NOMO-1 (cell line): Measurements from ENCODE around the gene PARK7.
"Not testable (repeated sequence)": the region's sequence is repeated elsewhere in the genome, so short reads cannot be mapped to it uniquely, and the experiment has no call there.

Experiments used
- DNase-seq, 2 experiments: peaks; one replicate each; lab custom pipeline; 2025; ENCODE audit not compliant: unreplicated experiment in 2 of 2; lab: John Stamatoyannopoulos, UW

The PARK7 gene

DNA sequence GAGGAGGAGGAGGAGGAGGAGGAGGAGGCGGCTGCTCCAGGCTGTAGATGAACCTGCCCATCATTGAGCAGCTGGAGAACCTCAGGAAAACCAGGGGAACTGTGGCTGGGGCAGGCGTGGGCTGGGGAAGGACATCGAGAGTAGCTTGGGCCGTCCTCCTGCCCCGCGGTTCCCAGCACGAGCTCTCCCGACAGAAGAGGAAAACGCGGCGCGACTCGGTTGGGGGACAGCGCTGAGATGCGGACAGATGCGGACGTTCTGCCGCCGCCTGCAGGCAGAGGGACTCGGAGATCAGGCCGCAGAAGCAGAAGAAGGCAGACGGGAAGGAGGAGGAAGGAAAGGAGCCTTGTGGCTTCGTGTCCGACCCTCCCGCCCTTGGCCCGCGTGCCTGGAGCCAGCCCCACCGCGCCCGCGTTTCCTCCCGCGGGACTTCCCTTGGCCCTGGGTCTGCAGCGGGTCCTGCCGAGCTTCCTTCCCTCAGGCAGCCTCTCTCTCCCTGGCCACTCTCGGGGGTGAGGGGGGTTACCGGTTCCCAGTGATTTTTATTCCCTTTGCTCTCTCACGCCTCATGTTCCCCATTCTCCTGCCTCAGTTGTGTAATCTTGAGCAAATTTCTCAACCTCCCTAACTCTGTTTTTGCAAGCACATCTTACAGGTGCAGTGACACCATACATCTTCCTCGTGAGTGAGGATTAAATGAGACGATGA is 19.1 kb upstream of the PARK7 start:
- peak; percentile 73 to 77 for DNase-seq

DNA sequence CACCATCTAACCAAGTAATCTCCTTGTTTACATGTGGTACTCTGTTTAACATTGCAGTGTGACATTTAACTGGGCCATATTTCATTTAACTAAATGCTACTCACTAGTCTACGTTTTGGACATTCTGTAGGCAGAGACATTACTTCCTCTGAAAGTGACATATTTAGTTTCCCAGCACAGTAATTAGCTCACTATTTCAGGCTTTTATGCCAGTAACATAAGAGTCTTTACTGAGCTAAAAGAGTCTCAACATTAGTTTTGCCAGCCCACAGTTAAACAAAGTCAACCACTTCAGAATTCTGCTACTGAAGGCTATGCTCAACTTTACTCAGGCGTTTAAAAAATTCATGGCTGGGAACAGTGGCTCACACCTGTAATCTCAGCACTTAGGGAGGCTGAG is 18.3 kb upstream of the PARK7 start:
- DNase-seq, result peak in 1 of 2 experiments; percentile 25

- no peak for DNase-seq
These were observed 12.6 kb upstream of the PARK7 start for GRCh38 chr1:7948960-7949359.

- DNase-seq, result not testable (repeated sequence)
These were observed 8.7 kb upstream of the PARK7 start for GRCh38 chr1:7952791-7953190.

DNA sequence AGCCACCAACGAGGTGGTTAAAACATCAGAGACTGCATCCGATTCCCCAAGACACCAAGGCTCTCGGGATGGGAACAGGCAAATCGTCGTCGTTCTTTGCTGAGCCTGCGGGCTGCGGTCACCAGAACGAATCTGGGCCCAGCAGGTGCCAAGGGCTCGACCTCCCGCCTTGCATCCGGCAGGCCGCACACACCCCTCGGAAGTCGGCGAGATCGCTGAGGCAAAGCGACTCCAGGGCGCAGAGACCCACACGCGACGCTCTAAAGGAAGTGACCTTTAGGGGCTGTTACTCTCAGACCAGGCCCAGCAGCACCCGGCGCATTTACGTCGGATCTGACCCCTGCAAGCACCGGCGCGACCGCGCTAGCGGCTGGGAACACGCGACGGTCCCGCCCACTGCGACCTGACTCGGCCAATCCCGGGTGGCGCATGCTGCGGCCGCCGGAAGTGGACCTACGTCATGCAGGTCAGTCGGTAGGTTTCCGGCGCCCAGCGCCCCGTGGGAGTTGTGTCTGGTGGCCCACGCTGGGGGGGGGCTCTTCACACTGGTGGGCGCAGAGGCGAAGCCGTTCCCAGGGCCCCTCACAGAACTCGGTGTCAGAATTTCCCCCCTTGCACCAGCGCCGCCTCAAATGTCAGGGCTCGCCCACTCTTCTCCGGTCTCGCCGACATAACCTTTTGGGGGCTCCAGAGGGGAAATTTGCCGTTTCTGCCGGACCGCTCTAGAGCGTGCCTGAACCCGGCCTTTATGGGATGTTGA is 7.5 kb upstream of the PARK7 start:
- DNase-seq, result peak; percentile 93 to 97

- DNase-seq, result peak in 1 of 2 experiments; percentile 23
These were observed 6.8 kb upstream of the PARK7 start for GRCh38 chr1:7954683-7955082.

DNA sequence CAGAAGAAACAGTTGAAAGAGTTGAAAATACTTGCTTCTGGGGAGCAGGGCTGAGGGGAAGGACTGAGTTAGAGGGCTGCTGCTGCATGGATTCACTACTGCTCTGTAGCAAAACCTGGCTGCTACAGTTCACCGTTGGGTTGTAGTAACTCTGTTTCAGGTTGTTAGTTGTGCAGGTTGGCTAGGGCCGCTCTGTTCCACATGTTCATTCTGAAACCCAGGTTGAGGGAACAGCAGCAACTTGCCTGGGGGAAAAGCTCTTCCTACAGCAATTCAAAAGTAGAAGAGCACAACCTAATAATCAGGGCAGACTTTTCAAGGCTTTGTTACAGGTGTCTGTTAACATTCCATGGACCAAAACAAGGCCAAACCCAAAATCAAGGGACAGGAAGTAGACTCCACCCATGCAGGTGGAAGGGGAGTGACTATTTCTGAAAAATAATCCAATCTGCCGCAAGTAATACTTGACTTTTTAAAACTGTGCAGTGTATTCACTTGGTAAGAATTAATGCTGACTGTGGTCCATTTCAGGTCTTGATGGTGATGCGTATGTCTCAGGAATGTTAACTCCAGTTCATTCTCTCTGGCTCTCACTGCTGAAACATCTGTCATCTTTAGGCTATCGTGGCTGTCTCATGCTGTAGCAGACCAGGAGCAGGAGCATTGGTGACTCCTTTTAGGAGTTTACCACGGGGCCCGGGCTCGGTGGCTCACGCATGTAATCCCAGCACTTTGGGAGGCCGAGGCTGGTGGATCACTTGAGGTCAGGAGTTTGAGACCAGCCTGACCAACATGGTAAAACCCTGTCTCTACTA is 5.1 kb upstream of the PARK7 start:
- DNase-seq, result no peak

GRCh38 chr1:7960165-7960564 is 1.3 kb upstream of the PARK7 start:
- DNase-seq, result peak in 1 of 2 experiments; percentile 26

DNA sequence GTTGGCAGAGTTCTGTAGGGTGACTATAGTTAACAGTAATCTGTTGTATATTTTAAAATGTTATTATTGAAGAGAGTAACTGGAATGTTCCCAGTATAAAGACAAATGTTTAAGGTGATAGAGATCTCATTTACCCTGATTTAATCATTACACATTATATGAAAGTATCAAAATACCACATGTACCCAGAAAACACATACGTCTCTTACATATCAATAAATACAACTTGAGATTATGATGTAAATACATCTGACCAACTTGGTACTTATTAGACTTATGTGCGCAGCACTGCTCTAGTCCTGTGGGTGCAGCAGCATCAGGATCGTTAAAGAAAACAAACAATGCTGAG is 670 bp upstream of the PARK7 start:
- DNase-seq, result no peak

- DNase-seq, result peak in 1 of 2 experiments; percentile 29
These were observed 464 bp downstream of the PARK7 start for GRCh38 chr1:7962014-7962335.

GRCh38 chr1:7962636-7963377 is 1.3 kb downstream of the PARK7 start:
- DNase-seq, result no peak

GRCh38 chr1:7963378-7963730 is 1.8 kb downstream of the PARK7 start:
- DNase-seq, result not testable (repeated sequence)

DNA sequence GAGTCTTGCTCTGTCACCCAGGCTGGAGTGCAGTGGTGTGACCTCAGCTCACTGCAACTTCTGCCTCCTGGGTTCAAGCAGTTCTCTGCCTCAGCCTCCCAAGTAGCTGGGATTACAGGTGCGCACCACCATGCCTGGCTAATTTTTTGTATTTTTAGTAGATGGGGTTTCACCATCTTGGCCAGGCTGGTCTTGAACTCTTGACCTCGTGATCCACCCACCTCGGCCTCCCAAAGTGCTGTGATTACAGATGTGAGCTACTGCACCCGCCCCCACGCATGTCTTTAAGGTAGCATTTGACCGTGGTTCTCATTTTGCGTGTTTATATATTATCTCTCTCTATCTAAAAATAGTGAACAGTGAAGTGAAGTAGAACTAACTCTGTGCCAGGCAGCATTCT is 2.3 kb downstream of the PARK7 start:
- not testable (repeated sequence) for DNase-seq

GRCh38 chr1:7964476-7964875 is 3.0 kb downstream of the PARK7 start:
- DNase-seq, result no peak

- DNase-seq, result no peak
These were observed 5.7 kb downstream of the PARK7 start for GRCh38 chr1:7967196-7967595.

GRCh38 chr1:7967651-7968050 is 6.1 kb downstream of the PARK7 start:
- DNase-seq, result no peak

- DNase-seq, result no peak
These were observed 8.7 kb downstream of the PARK7 start for GRCh38 chr1:7970246-7970645.

- no peak for DNase-seq
These were observed 9.5 kb downstream of the PARK7 start for GRCh38 chr1:7971024-7971423.

DNA sequence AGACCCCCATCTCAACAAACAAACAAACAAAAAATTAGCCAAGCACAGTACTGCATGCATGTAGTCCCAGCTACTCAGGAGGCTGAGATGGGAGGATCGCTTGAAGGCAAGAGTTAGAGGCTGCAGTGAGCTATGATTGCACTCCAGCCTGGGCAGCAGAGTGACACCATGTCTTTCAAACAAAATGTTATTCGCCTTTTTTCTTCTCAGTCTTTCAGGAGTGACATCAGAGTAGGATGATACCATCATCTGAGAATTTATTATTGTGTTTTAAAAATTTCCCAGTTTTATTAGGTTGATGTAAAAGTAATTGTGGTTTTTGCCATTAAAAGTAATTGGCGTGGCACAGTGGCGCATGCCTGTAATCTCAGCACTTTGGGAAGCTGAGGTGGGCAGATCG is 10.8 kb downstream of the PARK7 start:
- no peak for DNase-seq

DNA sequence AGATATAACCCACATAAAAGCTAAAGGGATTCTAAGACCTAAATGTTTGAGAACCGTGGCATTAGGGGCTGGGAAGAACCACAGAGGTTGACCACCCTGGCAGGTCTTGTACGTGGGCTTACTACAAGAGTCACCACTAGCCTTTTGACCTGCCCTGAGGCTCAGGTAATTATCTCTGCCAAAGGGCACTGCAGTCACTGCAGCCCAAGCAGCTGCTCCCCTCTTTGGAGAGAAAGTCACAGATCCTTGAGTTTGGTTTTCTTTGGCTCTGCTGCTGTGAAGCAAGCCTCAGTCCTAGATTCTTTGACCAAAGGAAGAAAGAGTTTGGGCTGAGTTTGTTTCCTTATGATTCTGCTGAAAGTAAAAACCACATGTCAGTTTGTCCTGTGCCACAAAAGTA is 11.6 kb downstream of the PARK7 start:
- no peak for DNase-seq

DNA sequence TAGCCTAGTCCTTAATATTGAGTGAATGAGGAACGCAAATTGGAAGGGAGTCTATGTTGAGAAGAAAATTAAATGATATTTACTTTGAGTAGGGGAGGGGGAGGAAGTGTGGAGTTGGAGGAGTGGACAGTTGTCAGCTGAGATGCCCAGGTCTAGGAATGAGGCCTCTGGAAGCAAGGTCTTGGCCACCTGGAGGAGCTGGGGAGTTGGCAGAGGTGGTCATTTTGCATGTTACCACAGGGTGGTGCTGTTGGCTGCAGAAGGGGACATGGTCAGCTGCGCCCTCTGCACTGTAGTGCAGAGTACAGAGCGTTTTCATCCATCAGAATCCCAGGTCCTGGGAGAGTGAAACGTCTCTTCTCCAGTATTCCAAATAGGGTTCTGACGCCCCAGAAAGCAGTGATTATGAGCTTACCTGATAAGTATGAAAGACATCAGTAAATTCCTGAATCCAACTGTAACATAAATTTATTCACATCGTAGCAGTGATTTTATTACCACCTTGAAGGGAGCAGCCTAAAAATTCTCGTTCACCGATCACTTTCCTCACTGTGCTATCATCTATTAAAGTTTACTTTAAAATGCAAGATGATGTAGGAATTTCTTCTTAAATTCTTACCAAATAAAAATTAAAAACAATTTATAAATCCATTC is 13.8 kb downstream of the PARK7 start:
- DNase-seq, result peak; percentile 3 to 43
